ENCODE data around the gene PCDHB14. TPM values are rescaled to one million over a fixed set of nuclear protein-coding genes. Genes with fewer than 3 reads are reported as not detected.

Gene PCDHB14
- polyA plus RNA-seq, 1 experiment, result 0.42 TPM

DNA sequence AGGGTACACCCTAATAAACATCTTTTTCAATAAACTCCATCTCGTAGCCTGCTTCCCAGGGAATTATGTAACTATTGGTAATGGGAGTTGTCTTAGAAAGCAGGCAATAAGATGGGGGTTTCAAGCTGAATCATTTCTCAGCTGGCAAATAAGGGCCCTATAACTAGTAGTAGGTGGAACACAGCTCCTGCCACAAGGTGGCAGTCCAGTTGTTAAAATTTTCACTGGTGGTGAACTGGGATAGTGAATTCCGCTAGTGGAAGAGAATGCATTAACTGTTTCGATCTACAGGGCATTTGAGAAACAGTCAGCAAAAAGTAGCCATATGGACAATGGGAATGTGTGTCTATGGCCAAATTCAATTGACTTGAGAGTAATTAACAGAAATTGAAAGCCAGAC, 49.8 kb downstream of the PCDHB14 start:
- Histone ChIP-seq H3K36me3 (ENCODE audit: control insufficient read depth, insufficient read depth, low read length) (no peaks in the 10 kb centered on the region), H3K27me3 (ENCODE audit: control insufficient read depth, insufficient read depth, low read length) (no peaks in the 10 kb centered on the region), H3K4me3 (ENCODE audit: low read depth, low read length) (no peak overlapping the region)
- ChIA-PET POLR2A (no interaction called here), CTCF (interaction anchor here (0.9 kb wide), 1 partner anchor 294 kb away, joined by 3 read pairs; no protein-coding TSS in a partner anchor)
- DNase-seq (ENCODE audit: low read depth), result no peak
- TF ChIP-seq, protein P1, sequence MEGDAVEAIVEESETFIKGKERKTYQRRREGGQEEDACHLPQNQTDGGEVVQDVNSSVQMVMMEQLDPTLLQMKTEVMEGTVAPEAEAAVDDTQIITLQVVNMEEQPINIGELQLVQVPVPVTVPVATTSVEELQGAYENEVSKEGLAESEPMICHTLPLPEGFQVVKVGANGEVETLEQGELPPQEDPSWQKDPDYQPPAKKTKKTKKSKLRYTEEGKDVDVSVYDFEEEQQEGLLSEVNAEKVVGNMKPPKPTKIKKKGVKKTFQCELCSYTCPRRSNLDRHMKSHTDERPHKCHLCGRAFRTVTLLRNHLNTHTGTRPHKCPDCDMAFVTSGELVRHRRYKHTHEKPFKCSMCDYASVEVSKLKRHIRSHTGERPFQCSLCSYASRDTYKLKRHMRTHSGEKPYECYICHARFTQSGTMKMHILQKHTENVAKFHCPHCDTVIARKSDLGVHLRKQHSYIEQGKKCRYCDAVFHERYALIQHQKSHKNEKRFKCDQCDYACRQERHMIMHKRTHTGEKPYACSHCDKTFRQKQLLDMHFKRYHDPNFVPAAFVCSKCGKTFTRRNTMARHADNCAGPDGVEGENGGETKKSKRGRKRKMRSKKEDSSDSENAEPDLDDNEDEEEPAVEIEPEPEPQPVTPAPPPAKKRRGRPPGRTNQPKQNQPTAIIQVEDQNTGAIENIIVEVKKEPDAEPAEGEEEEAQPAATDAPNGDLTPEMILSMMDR (IDR thresholded peaks at IDR 0.05; ENCODE audit: insufficient read depth, low read depth, low read length), result no peak

Other genes with a start within 250 kb of the PCDHB14 start
- gene PCDHB1, start 172.0 kb upstream of the PCDHB14 start, polyA plus RNA-seq (2011; rRNA removed), result not detected in 2 replicates
- 0.42 and 0.99 TPM in 2 replicates for gene PCDHB2, start 128.7 kb upstream of the PCDHB14 start, polyA plus RNA-seq (2011; rRNA removed)
- gene PCDHB3, start 122.9 kb upstream of the PCDHB14 start, polyA plus RNA-seq (2011; rRNA removed), result 0.23 and 0.31 TPM in 2 replicates
- gene PCDHB4, start 101.5 kb upstream of the PCDHB14 start, polyA plus RNA-seq (2011; rRNA removed), result 0.02 TPM in 2 replicates
- gene PCDHB5, start 88.1 kb upstream of the PCDHB14 start, polyA plus RNA-seq (2011; rRNA removed), result 0.18 and 0.22 TPM in 2 replicates
- gene PCDHB6, start 73.3 kb upstream of the PCDHB14 start, polyA plus RNA-seq (2011; rRNA removed), result 0.20 and 0.26 TPM in 2 replicates
- gene PCDHB7, start 50.7 kb upstream of the PCDHB14 start, polyA plus RNA-seq (2011; rRNA removed), result 0.31 and 0.44 TPM in 2 replicates
- gene PCDHB8, start 45.6 kb upstream of the PCDHB14 start, polyA plus RNA-seq (2011; rRNA removed), result 0.11 and 0.17 TPM in 2 replicates
- gene PCDHB16, start 41.0 kb upstream of the PCDHB14 start, polyA plus RNA-seq (2011; rRNA removed), result 0.21 and 0.32 TPM in 2 replicates
- 0.22 and 0.49 TPM in 2 replicates for gene PCDHB9, start 36.2 kb upstream of the PCDHB14 start, polyA plus RNA-seq (2011; rRNA removed)
- 0.18 and 0.28 TPM in 2 replicates for gene PCDHB10, start 31.0 kb upstream of the PCDHB14 start, polyA plus RNA-seq (2011; rRNA removed)
- 0.10 and 0.22 TPM in 2 replicates for gene PCDHB11, start 23.7 kb upstream of the PCDHB14 start, polyA plus RNA-seq (2011; rRNA removed)
- 0.09 and 0.13 TPM in 2 replicates for gene PCDHB12, start 14.6 kb upstream of the PCDHB14 start, polyA plus RNA-seq (2011; rRNA removed)
- gene PCDHB13, start 9.4 kb upstream of the PCDHB14 start, polyA plus RNA-seq (2011; rRNA removed), result 0.16 and 0.23 TPM in 2 replicates
- gene PCDHB15, start 22.1 kb downstream of the PCDHB14 start, polyA plus RNA-seq (2011; rRNA removed), result 0.45 and 0.52 TPM in 2 replicates
- not detected in 2 replicates for gene SLC25A2, start 80.7 kb downstream of the PCDHB14 start, polyA plus RNA-seq (2011; rRNA removed)
- 25.5 and 46.7 TPM in 2 replicates for gene TAF7, start 97.4 kb downstream of the PCDHB14 start, polyA plus RNA-seq (2011; rRNA removed)
- gene PCDHGA1, start 107.2 kb downstream of the PCDHB14 start, polyA plus RNA-seq (2011; rRNA removed), result 1.8 and 1.9 TPM in 2 replicates
- gene PCDHGA2, start 115.4 kb downstream of the PCDHB14 start, polyA plus RNA-seq (2011; rRNA removed), result 6.7 and 6.8 TPM in 2 replicates
- 1.9 and 2.5 TPM in 2 replicates for gene PCDHGA3, start 120.5 kb downstream of the PCDHB14 start, polyA plus RNA-seq (2011; rRNA removed)
- 2.0 and 2.2 TPM in 2 replicates for gene PCDHGB1, start 126.8 kb downstream of the PCDHB14 start, polyA plus RNA-seq (2011; rRNA removed)
- 3.0 and 4.0 TPM in 2 replicates for gene PCDHGA4, start 131.7 kb downstream of the PCDHB14 start, polyA plus RNA-seq (2011; rRNA removed)
- 3.7 and 4.0 TPM in 2 replicates for gene PCDHGB2, start 136.7 kb downstream of the PCDHB14 start, polyA plus RNA-seq (2011; rRNA removed)
- gene PCDHGA5, start 140.8 kb downstream of the PCDHB14 start, polyA plus RNA-seq (2011; rRNA removed), result 1.2 and 1.6 TPM in 2 replicates
- gene PCDHGB3, start 146.9 kb downstream of the PCDHB14 start, polyA plus RNA-seq (2011; rRNA removed), result 2.7 and 3.0 TPM in 2 replicates
- gene PCDHGA6, start 150.5 kb downstream of the PCDHB14 start, polyA plus RNA-seq (2011; rRNA removed), result 3.3 and 4.3 TPM in 2 replicates
- 1.8 and 3.6 TPM in 2 replicates for gene PCDHGA7, start 159.4 kb downstream of the PCDHB14 start, polyA plus RNA-seq (2011; rRNA removed)
- 11.8 and 12.2 TPM in 2 replicates for gene PCDHGB4, start 164.4 kb downstream of the PCDHB14 start, polyA plus RNA-seq (2011; rRNA removed)
- gene PCDHGA8, start 169.3 kb downstream of the PCDHB14 start, polyA plus RNA-seq (2011; rRNA removed), result 0.72 and 0.77 TPM in 2 replicates
- gene PCDHGB5, start 174.6 kb downstream of the PCDHB14 start, polyA plus RNA-seq (2011; rRNA removed), result 13.5 and 19.4 TPM in 2 replicates
- gene PCDHGA9, start 179.4 kb downstream of the PCDHB14 start, polyA plus RNA-seq (2011; rRNA removed), result 0.97 and 1.2 TPM in 2 replicates
- 1.5 and 1.7 TPM in 2 replicates for gene PCDHGB6, start 184.7 kb downstream of the PCDHB14 start, polyA plus RNA-seq (2011; rRNA removed)
- 2.7 and 3.9 TPM in 2 replicates for gene PCDHGA10, start 189.6 kb downstream of the PCDHB14 start, polyA plus RNA-seq (2011; rRNA removed)
- gene PCDHGB7, start 194.3 kb downstream of the PCDHB14 start, polyA plus RNA-seq (2011; rRNA removed), result 7.6 and 9.6 TPM in 2 replicates
- gene PCDHGA11, start 197.7 kb downstream of the PCDHB14 start, polyA plus RNA-seq (2011; rRNA removed), result 5.4 and 7.4 TPM in 2 replicates
- gene PCDHGA12, start 207.2 kb downstream of the PCDHB14 start, polyA plus RNA-seq (2011; rRNA removed), result 6.1 and 7.9 TPM in 2 replicates

All from BJ (cell line).